B cell (primary cell): ENCODE data around the gene SEC23B. TPM values are rescaled to one million over a fixed set of nuclear protein-coding genes. Genes with fewer than 3 reads are reported as not detected.
"Not testable (repeated sequence)": the region's sequence is repeated elsewhere in the genome, so short reads cannot be mapped to it uniquely, and the experiment has no call there.

Experiments
- ATAC-seq: fragments of 200-7000 bp; cut with Tn5 transposase; one replicate; pipeline ENCODE4 v1.10.0; 2021; ENCODE audit warnings: low read depth, mild to moderate bottlenecking, moderate number of reproducible peaks, moderate library complexity
- CTCF ChIA-PET: fragments of 350-600 bp; sonication (Branson Sonifier 250); formaldehyde crosslinking; loops from one replicate; lab custom pipeline; 2021; ENCODE audit warnings: antibody characterized with exemption, inconsistent platforms; lab: Charles Lee
- POLR2A ChIA-PET: fragments of 350-600 bp; sonication (Branson Sonifier 250); formaldehyde crosslinking; loops from one replicate; lab custom pipeline; 2021; ENCODE audit warnings: antibody characterized with exemption; lab: Charles Lee
- DNase-seq: peaks from one replicate; pipeline ENCODE4 v3.0.0; 2013
- H2AFZ ChIP-seq: 2 replicates; pipeline ENCODE4 v1.6.1; 2012; ENCODE audit warnings: mild to moderate bottlenecking, low read depth, low read length; ENCODE audit not compliant: insufficient read depth, poor library complexity, severe bottlenecking
- H3K27ac ChIP-seq, 2 donors: 1 replicate in 1 of 2; 2 replicates in 1 of 2; pipeline ENCODE4 v1.5.1; 2012 to 2013; ENCODE audit warnings: low read length in 2 of 2, mild to moderate bottlenecking in 2 of 2, moderate library complexity in 1 of 2
- H3K27me3 ChIP-seq, 4 experiments: fragments of 200-600 bp in 1 of 4; sonication (generic) in 1 of 4; replicated peaks in 1 of 4; 1 replicate in 2 of 4; 2 replicates in 2 of 4; pipeline versions ENCODE4 v1.6.1 to v1.7.0; 2013 to 2016; ENCODE audit warnings: low read length in 3 of 4, mild to moderate bottlenecking in 2 of 4, mixed read lengths in 1 of 4, moderate library complexity in 1 of 4; ENCODE audit not compliant: insufficient read depth in 4 of 4, control insufficient read depth in 3 of 4; ENCODE audit errors: control extremely low read depth in 1 of 4
- H3K36me3 ChIP-seq, 2 experiments: replicated peaks in 1 of 2; 1 replicate in 1 of 2; 2 replicates in 1 of 2; pipeline versions ENCODE4 v1.6.1 to v1.7.1; 2013; ENCODE audit warnings: low read length in 1 of 2; ENCODE audit not compliant: insufficient read depth in 2 of 2, control insufficient read depth in 1 of 2; ENCODE audit errors: control extremely low read depth in 1 of 2, extremely low read depth in 1 of 2
- H3K4me1 ChIP-seq, 2 donors: fragments of 200-600 bp in 1 of 2; sonication (generic) in 1 of 2; 1 replicate in 1 of 2; 2 replicates in 1 of 2; pipeline versions ENCODE4 v1.5.1 to v1.6.1; 2013 to 2017; ENCODE audit warnings: low read length in 2 of 2; ENCODE audit not compliant: control insufficient read depth in 2 of 2, insufficient read depth in 2 of 2
- H3K4me2 ChIP-seq: replicated peaks from 2 replicates; pipeline ENCODE3; 2012; ENCODE audit warnings: mild to moderate bottlenecking, low read depth, low read length; ENCODE audit not compliant: poor library complexity, severe bottlenecking
- H3K4me3 ChIP-seq, 5 experiments: fragments of 200-600 bp in 1 of 5; sonication (generic) in 1 of 5; 1 replicate in 3 of 5; 2 replicates in 2 of 5; pipeline versions ENCODE4 v1.5.1 to v1.7.0; 2011 to 2016; ENCODE audit warnings: low read length in 4 of 5, mild to moderate bottlenecking in 4 of 5, low read depth in 2 of 5, control low read depth in 1 of 5, moderate library complexity in 1 of 5; ENCODE audit not compliant: insufficient read depth in 1 of 5; ENCODE audit errors: control extremely low read depth in 1 of 5, extremely low read depth in 1 of 5
- H3K79me2 ChIP-seq: fragments of 200-600 bp; sonication (generic); one replicate; pipeline ENCODE4 v1.6.0; 2016; ENCODE audit warnings: low read length; ENCODE audit not compliant: control insufficient read depth, insufficient read depth
- H3K9ac ChIP-seq: fragments of 200-600 bp; sonication (generic); 2 replicates; pipeline ENCODE4 v1.6.1; 2017; ENCODE audit warnings: mild to moderate bottlenecking, low read length, moderate library complexity
- H3K9me3 ChIP-seq, 3 donors: one replicate each; pipeline versions ENCODE4 v1.6.1 to v1.7.1; 2013; ENCODE audit warnings: low read length in 2 of 3; ENCODE audit not compliant: control insufficient read depth in 2 of 3, insufficient read depth in 1 of 3; ENCODE audit errors: control extremely low read depth in 1 of 3
- H4K20me1 ChIP-seq: 2 replicates; pipeline ENCODE4 v1.6.0; 2012; ENCODE audit warnings: mild to moderate bottlenecking, low read length; ENCODE audit not compliant: insufficient read depth, control insufficient read depth, poor library complexity, severe bottlenecking
- H3K27ac Mint-ChIP-seq: one replicate; pipeline ENCODE4 v1.8.0; 2021; ENCODE audit warnings: mixed read lengths
- H3K27me3 Mint-ChIP-seq: one replicate; pipeline ENCODE4 v1.8.0; 2021; ENCODE audit warnings: mixed read lengths
- H3K4me1 Mint-ChIP-seq: one replicate; pipeline ENCODE4 v1.8.0; 2021; ENCODE audit warnings: mixed read lengths
- H3K4me3 Mint-ChIP-seq: one replicate; pipeline ENCODE4 v1.8.0; 2021; ENCODE audit warnings: mixed read lengths
- H3K9me3 Mint-ChIP-seq: one replicate; pipeline ENCODE4 v1.8.0; 2022; ENCODE audit warnings: mixed read lengths; ENCODE audit not compliant: insufficient read depth
- CTCF ChIP-seq: fragments of 200-600 bp; IDR thresholded peaks from one replicate; pipeline ENCODE4 v1.8.0; 2022; ENCODE audit warnings: antibody characterized with exemption, mild to moderate bottlenecking
- EZH2 ChIP-seq: IDR thresholded peaks from 2 replicates; pipeline ENCODE4 v1.6.1; 2012; ENCODE audit warnings: borderline replicate concordance, low read depth, mild to moderate bottlenecking, moderate library complexity, low read length; ENCODE audit not compliant: insufficient read depth, poor library complexity, severe bottlenecking
- WGBS: methylation state at CpG from one replicate; pipeline ENCODE4 v1.1.5; 2013; ENCODE audit warnings: missing lambda C conversion rate; ENCODE audit not compliant: insufficient coverage; 5-methylcytosine and 5-hydroxymethylcytosine counted together
- intact Hi-C: fragments of 100-400 bp; cut with micrococcal nuclease; formaldehyde crosslinking; loops from one replicate; pipeline ENCODE4 v1.10.0; 2022
- polyA plus RNA-seq: library from polyadenylated mRNA; depleted of rRNA; stranded (reverse); fragments of >200 nt; gene quantifications from 2 replicates; pipeline ENCODE4 v1.2.3, GENCODE V29; 2012
- total RNA-seq, 2 donors: library from RNA; stranded (reverse); fragments of 120-200 nt in 1 of 2; gene quantifications; 1 replicate in 1 of 2; 2 replicates in 1 of 2; pipeline versions ENCODE4 v1.2.3 to v1.2.4, GENCODE V29; 2013 to 2022

Gene SEC23B
- total and polyA plus RNA-seq, 2 donors (not counting 1 experiment from before 2014, with no cell fraction given), result 19.5 to 39.4 TPM

GRCh38 chr20:18497603-18498002 is 10.1 kb upstream of the SEC23B start:
- ATAC-seq, result no peak
- Mint-ChIP-seq H3K4me1 (peaks cover 18% of the 10 kb centered on the region), H3K9me3 (no peaks in the 10 kb centered on the region), H3K4me3 (peak overlapping the region; percentile 98), H3K27me3 (peaks cover 9% of the 10 kb centered on the region), H3K27ac (peak overlapping the region; percentile 89)
- ChIA-PET CTCF (interaction anchor here (1.1 to 4.7 kb wide), 3 partner anchors 10 to 209 kb away, joined by 4 to 34 read pairs (median 4); partner anchors contain the start of genes SEC23B and ZNF133), POLR2A (interaction anchor here (1.3 to 3.2 kb wide), 4 partner anchors 10 to 209 kb away, joined by 3 to 27 read pairs (median 5); partner anchors contain the start of genes DTD1, DZANK1, POLR3F and SEC23B)
- H2AFZ ChIP-seq, result peak overlapping the region; percentile 97
- peaks cover 5% of the 10 kb centered on the region for H3K79me2 ChIP-seq
- WGBS, result no CpG with 5 or more reads among the region's 3 CpGs
- H3K4me2 ChIP-seq, result peak overlapping the region; percentile 74
- no peak for TF ChIP-seq EZH2
- no peak for TF ChIP-seq CTCF
- H4K20me1 ChIP-seq, result no peaks in the 10 kb centered on the region
- intact Hi-C loops, result loop anchor here (1.0 to 2.0 kb wide), 8 partner anchors 9 to 927 kb away; partner anchors contain the start of genes DSTN, DZANK1, POLR3F and SMIM26
- peaks cover 7 to 11% of the 10 kb centered on the region in 2 donors for H3K4me1 ChIP-seq
- peak overlapping the region in 2 of 5 experiments; percentile 87 to 96 for H3K4me3 ChIP-seq
- peaks cover 0 to 13% of the 10 kb centered on the region in 2 experiments for H3K36me3 ChIP-seq
- H3K27ac ChIP-seq, result peak overlapping the region in 1 of 2 donors; percentile 78
- H3K9me3 ChIP-seq, result no peaks in the 10 kb centered on the region
- peak overlapping the region; percentile 92 for H3K9ac ChIP-seq
- no peaks in the 10 kb centered on the region for H3K27me3 ChIP-seq
- no peak for DNase-seq

GRCh38 chr20:18501672-18502071 is 6.1 kb upstream of the SEC23B start:
- DNase-seq, H3K27me3 ChIP-seq, H3K27ac ChIP-seq, H3K4me2 ChIP-seq, POLR2A ChIA-PET, H3K79me2 ChIP-seq, H3K9me3 ChIP-seq, H3K4me3 ChIP-seq, intact Hi-C loops, H3K36me3 ChIP-seq, ATAC-seq, H3K4me1 ChIP-seq, H2AFZ ChIP-seq, H3K4me3 Mint-ChIP-seq, CTCF ChIA-PET, H3K9ac ChIP-seq, H3K4me1 Mint-ChIP-seq, H4K20me1 ChIP-seq, H3K27ac Mint-ChIP-seq, H3K9me3 Mint-ChIP-seq: not testable (repeated sequence)
- H3K27me3 Mint-ChIP-seq, result peaks cover 13% of the 10 kb centered on the region
- 100% methylated on average over 1 of the region's 1 CpG for WGBS
